NT2/D1 (cell line): ENCODE results near the gene MAD1L1.

ENCODE experiments used
- SUZ12 ChIP-seq: IDR thresholded peaks from 2 replicates; pipeline ENCODE4 v1.6.1; 2011; ENCODE audit not compliant: insufficient read length, insufficient read depth; ENCODE audit errors: extremely low read depth
- YY1 ChIP-seq: IDR thresholded peaks from 2 replicates; pipeline ENCODE4 v1.6.1; 2011; ENCODE audit not compliant: insufficient read length, insufficient read depth
- ZNF274 ChIP-seq: IDR thresholded peaks from 2 replicates; pipeline ENCODE4 v1.6.1; 2011; ENCODE audit warnings: mild to moderate bottlenecking, low read depth, low read length

- no peak for TF ChIP-seq SUZ12
- no peak for TF ChIP-seq YY1
- no peak for TF ChIP-seq ZNF274
These were observed 244.9 kb downstream of the MAD1L1 start for GRCh38 chr7:1987591-1988532.
